Stimulated activated CD8-positive, alpha-beta memory T cell treated with anti-CD3 and anti-CD28 coated beads, Interleukin-7, amount 100 ng/mL, for 24 hours (primary cell): ENCODE results near the gene ZSCAN5B.
"Not testable (repeated sequence)": the region's sequence is repeated elsewhere in the genome, so short reads cannot be mapped to it uniquely, and the experiment has no call there.

Experiments
- DNase-seq: peaks from one replicate; pipeline ENCODE4 v3.0.0-alpha.2; 2020; ENCODE audit warnings: low read depth

Gene ZSCAN5B

DNA sequence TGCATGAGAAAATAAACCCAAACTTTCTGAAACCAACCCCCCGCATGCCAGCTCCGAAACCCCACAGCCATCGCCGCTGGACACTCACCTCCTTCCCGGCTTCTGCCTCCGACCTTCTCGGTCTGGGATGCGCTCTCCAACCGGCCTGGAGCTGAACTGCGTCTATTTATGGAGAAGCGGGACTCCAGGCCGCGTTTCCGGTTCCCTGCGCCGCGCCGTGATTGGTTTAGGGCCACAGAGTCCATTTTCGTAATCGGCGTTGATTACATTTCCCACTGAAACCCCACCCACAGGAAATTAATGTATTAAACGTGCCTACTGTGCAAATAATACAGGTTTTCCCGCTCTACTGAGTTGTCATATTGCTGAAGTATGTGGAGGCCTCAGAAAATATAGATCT lies at the start of gene ZSCAN5B:
Gene ZSCAN5B (minus strand): TSS at position 138 of the 400 bp plus-strand sequence. CDS start 4,731 bp downstream, outside the sequence.
- DNase-seq = not testable (repeated sequence)

- DNase-seq = not testable (repeated sequence)
Observed at GRCh38 chr19:56245764-56246163, 48.2 kb upstream of the ZSCAN5B start.

DNA sequence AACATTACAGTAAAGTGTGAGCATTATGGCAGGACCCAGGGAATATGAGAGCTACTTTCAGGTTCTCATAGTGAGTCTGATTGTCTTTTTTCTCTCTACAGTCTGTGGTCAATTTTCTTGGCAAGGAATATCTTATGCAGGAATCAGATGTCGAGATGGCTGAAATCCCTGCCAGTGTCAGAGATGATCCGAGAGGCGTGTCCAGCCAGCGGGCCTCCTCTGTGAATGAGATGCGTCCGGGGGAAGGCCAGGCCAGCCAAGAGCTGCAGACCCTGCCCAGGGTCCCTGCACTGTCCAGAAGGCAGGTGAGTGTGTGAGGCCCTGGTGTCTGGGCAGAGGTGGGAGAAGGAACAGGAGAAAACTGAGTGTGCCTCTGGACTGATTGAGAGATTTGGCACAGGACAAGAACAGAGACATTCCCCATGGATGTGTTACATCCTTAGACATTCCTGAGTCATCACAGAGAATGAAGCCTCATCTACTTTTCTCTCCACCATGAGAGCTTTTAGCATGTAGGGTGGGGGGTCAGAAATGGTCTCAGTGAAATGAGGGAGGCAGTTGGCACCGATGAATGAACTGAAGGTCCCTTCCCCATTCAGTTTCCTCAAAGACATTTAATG lies 47.6 kb upstream of the ZSCAN5B start:
- DNase-seq = no peak

DNA sequence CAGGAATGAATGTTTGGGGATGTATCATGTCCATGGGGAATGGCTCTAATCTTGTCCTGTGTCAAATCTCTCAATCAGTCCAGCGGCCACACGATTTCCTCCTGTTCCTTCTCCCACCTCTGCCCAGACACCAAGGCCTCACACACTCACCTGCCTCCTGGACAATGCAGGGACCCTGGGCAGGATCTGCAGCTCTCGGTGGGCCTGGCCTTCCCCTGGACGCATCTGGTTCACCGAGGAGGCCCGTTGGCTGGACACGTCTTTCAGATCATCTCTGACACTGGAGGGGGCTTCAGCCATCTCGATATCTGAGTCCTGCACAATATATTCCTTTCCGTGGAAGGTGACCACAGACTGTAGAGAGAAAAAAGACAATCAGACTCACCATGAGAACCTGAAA lies 25.9 kb upstream of the ZSCAN5B start:
- no peak for DNase-seq

- DNase-seq = no peak
Observed at GRCh38 chr19:56222901-56223300, 25.3 kb upstream of the ZSCAN5B start.

DNA sequence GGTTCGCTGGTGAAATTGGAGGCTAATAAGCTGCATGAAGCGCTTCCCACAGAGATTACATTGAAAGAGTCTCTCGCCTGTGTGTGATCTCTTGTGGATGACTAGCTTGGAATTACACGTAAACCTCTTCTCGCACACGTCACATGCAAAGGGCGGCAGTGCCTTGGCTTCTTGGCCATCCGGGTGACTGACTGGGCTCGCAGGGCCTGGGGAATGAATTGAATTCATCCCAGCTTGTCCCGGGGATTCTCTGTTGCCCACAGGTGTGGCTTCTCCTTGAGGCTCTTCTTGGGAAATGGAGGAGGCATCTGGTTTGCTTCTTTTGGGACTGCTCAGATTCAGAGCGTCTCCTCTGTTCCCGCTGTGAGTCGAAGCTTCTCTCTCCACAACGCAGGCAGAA lies 24.3 kb upstream of the ZSCAN5B start:
- DNase-seq = no peak

GRCh38 chr19:56221442-56221841 lies 23.9 kb upstream of the ZSCAN5B start:
- not testable (repeated sequence) for DNase-seq

DNA sequence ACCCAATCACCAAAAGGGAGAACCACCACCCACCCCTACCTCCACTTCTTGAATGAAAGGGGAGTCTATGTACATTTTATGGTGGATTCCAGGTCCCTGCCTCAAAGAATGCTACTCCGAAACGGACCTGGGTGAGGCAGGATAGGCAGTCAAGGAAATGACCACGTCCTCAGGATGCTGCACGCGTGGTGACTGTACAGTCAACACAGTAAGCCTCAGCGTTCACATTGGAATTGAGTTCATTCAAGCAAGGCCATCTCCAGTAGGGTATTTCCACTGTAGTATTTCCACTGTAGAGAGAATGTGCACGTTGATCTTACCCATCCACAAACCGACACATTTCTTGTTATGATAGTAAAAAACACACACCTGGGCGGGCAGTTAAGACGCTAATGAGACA lies 21.4 kb upstream of the ZSCAN5B start:
- DNase-seq = no peak

DNA sequence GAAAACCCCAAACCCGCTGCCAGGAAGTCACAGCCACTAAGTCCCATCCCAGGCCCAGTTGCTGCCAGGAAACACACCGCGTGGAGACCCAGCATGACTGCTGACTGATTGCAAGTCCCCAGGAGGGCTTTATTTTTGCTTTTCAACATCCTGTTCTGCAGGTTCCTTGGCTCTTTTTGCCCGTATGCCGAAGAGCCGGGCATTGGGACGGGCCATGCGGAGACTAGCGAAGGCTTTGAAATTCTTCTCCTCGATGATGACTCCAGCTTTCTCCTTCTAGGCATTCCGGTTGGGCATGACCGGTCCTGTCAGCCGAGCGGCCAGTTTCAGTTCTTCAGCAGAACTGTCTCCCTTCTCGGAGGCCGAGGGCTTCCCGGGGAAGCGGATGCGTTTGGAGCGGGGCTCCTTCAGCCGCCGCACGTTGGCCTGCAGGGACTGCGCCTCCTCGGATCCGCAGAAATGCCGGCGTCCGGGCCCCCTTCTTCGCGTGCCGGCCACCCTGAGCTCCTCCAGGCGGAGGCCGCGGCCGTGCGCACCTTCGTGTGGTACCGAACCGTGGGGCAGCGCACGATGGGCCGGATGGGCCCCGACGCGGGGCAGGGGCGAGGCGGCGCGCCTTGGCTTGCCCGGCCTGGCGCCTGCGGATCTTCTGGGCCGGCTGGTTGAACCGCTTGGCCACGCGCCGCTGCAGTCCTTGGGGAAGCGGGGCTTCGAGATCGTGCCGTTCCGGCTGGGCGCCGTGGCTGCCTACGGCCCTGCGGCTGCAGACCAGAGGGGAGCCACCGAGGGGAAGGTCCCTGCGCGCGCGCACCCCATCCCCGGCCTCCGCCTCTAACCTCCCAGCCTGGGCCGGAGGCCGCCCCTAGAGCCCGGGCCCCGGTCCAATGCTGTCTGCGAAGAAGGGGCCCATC lies 19.7 kb upstream of the ZSCAN5B start:
- DNase-seq = no peak

DNA sequence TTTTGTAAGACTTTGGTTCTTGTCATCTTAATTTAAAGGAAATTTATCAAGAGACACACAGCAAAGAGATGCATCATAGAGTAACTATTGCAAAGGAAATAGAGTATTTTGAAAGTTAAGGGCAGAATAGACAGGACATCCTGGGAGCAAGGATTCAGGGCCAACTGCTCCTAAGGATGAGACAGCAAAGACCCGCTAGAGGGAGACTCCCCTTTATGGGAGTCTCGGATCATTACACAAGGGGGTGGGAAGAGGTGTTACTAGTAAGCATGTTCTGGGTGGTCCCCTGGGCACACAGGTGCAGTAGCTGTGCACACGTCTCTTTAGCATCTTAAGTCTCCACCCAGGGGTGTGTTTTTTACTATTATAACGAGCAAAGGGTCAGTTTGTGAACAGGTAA lies 14.1 kb upstream of the ZSCAN5B start:
- DNase-seq = no peak

DNA sequence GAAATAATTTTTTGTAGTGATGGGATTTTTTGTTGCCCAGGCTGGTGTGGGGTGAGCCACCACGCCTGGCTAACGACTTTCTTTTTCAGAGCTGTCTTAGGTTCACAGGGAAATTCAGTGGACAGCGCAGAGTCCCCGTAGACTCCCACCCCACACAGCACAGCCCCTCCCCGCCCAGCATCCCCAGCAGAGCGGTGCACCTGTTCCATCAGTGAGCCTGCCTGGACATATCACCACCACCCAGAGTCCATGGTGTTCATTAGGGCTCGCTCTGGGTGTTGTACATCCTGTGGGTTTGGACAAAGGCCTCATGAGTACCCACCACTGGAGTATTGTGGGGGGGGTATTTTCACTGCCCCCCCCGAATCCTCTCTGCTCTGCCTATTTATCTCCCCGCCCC lies 12.5 kb upstream of the ZSCAN5B start:
- DNase-seq = not testable (repeated sequence)

- DNase-seq = no peak
Observed at GRCh38 chr19:56209091-56209490, 11.5 kb upstream of the ZSCAN5B start.

DNA sequence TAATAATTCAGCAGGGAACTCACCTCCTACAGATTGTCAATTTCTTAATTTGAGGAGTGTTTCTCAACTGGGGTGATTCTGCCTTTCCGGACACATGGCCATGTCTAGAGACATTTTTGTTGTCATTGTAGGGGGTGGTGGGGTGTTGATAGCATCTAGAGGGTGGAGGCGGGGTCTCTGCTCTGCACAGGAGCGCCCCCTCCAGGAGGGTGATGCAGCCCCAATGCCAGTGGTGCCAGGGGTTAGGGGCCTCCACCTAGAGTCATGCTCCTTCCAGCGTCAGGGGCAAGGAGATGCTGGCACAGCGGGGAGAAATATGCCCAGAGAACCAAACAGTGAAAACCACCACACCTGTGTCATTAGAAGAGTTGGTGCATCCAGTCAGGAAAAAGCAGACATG lies 10.0 kb upstream of the ZSCAN5B start:
- DNase-seq = not testable (repeated sequence)

DNA sequence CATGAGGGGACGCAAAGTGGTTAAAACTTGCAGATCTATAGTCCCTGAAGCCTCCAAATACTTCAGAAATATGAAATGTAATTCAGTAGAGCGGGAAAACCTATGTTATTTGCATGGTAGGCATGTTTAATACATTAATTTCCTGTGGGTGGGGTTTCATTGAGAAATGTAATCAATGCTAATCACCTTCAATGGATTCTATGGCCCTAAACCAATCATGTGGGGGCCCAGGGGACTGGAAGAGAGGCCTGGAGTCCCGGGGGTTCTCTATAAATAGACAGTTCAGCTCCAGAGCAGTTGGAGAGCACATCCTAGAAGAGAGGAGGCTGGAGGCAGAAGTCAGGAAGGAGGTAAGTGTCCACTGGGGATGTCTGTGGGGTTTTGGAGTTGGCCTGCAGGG lies 4.4 kb upstream of the ZSCAN5B start, which contains the start of gene ZSCAN5C:
Gene ZSCAN5C (plus strand): TSS at position 301 of the 400 bp plus-strand sequence. CDS start 3,641 bp downstream, outside the sequence.
- DNase-seq = no peak

GRCh38 chr19:56199687-56200086 lies 2.1 kb upstream of the ZSCAN5B start:
- DNase-seq = no peak

- DNase-seq = no peak
Observed at GRCh38 chr19:56193981-56194640, 3.5 kb downstream of the ZSCAN5B start.

GRCh38 chr19:56191711-56192110 lies 5.9 kb downstream of the ZSCAN5B start:
- DNase-seq = no peak

- no peak for DNase-seq
Observed at GRCh38 chr19:56191115-56191514, 6.5 kb downstream of the ZSCAN5B start.

- DNase-seq = no peak
Observed at GRCh38 chr19:56189785-56190184, 7.8 kb downstream of the ZSCAN5B start.

DNA sequence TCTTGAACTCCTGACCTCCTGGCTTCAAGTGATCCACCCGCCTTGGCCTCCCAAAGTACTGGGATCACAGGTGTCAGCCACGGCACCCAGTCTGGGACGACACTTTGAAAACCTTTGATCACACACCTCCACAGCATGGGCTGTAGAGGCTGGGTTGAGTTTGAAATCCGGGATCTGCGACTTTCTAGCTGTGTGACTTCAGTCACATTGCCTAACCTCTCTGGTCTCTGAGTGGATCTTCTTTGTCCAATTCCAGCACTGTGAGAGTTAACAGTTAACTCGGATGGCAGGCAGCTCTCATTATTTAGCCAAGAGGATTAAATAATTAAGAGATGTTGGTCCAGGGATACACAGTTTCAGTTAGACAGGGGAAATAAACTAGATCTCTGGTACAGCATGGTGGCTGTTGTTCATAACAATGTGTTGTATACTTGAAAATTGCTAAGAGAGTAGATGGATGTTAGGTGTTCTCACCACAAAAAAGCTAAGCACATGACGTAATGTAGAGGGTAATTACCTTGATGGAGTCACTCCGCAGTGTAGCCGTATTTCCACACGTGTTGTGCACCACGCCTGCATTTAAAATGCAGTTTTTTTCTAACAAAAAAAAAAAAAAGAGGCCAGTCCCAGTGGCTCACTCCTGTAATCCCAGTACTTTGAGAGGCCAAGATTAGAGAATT lies 19.9 kb downstream of the ZSCAN5B start:
- DNase-seq = no peak

GRCh38 chr19:56176881-56177280 lies 20.7 kb downstream of the ZSCAN5B start:
- no peak for DNase-seq

DNA sequence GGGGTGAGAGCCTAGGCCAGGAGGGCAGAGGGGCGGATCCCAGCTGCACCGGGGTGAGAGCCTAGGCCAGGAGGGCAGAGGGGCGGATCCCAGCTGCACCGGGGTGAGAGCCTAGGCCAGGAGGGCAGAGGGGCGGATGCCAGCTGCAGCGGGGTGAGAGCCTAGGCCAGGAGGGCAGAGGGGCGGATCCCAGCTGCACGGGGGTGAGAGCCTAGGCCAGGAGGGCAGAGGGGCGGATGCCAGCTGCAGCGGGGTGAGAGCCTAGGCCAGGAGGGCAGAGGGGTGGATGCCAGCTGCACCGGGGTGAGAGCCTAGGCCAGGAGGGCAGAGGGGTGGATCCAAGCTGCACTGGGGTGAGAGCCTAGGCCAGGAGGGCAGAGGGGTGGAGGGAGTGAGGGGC lies 21.3 kb downstream of the ZSCAN5B start:
- not testable (repeated sequence) for DNase-seq
